Ovary (tissue), 3 donors: ENCODE results near the gene SIGLEC8.

ENCODE experiments used
- EP300 ChIP-seq: sonication (generic); formaldehyde crosslinking; IDR thresholded peaks from one replicate; pipeline ENCODE4 v1.6.1; 2017; ENCODE audit warnings: antibody characterized with exemption
- POLR2A ChIP-seq: fragments of 450-650 bp; IDR thresholded peaks from one replicate; pipeline ENCODE4 v1.6.1; 2017; ENCODE audit warnings: antibody characterized with exemption, mild to moderate bottlenecking, moderate library complexity
- TF ChIP-seq, protein P1 (sequence below), 3 donors: fragments of 450-650 bp in 2 of 3; fragments of 200-600 bp in 1 of 3; IDR thresholded peaks; one replicate each; pipeline versions ENCODE4 v1.5.1 to v1.8.0; 2016 to 2022; ENCODE audit warnings: antibody characterized with exemption in 3 of 3, mild to moderate bottlenecking in 1 of 3
- donor health status: DM: no; HTN: no; CAD: no.

DNA sequence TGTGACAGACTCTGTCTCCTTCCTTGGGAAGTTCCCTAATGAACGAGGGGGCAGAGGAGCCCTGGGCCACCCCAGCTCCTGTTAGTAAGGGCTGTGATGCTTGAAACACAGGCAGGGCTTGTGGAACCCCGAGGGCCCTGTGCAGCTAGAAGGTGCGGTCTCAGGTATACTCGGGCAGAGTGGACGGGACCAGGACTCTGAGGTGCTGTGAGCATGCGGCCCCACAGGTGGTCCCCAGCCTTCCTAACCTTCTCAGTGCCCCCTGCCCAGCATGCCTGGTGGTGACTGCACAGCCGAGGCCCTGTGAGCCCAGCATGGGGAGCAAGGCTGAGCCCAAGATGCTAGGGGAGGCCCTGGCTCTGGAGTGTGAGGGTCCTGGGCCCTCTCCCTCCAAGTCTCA is 4.0 kb upstream of the SIGLEC8 start:
- TF ChIP-seq, protein P1, sequence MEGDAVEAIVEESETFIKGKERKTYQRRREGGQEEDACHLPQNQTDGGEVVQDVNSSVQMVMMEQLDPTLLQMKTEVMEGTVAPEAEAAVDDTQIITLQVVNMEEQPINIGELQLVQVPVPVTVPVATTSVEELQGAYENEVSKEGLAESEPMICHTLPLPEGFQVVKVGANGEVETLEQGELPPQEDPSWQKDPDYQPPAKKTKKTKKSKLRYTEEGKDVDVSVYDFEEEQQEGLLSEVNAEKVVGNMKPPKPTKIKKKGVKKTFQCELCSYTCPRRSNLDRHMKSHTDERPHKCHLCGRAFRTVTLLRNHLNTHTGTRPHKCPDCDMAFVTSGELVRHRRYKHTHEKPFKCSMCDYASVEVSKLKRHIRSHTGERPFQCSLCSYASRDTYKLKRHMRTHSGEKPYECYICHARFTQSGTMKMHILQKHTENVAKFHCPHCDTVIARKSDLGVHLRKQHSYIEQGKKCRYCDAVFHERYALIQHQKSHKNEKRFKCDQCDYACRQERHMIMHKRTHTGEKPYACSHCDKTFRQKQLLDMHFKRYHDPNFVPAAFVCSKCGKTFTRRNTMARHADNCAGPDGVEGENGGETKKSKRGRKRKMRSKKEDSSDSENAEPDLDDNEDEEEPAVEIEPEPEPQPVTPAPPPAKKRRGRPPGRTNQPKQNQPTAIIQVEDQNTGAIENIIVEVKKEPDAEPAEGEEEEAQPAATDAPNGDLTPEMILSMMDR (IDR thresholded peaks at IDR 0.05): no peak
- no peak for TF ChIP-seq POLR2A
- TF ChIP-seq EP300: no peak
